Naive thymus-derived CD4-positive, alpha-beta T cell (primary cell): Measurements from ENCODE around the gene NPHP4. TPM values are rescaled to one million over a fixed set of nuclear protein-coding genes. Genes with fewer than 3 reads are reported as not detected.

Source experiments
- ATAC-seq: fragments of 150-1000 bp; cut with Tn5 transposase; 2 replicates; pipeline ENCODE4 v1.10.0; 2021; ENCODE audit warnings: mild to moderate bottlenecking, moderate library complexity
- CTCF ChIA-PET: fragments of 350-600 bp; sonication (Branson Sonifier 250); formaldehyde crosslinking; loops from one replicate; lab custom pipeline; 2021; ENCODE audit warnings: antibody characterized with exemption; lab: Charles Lee
- POLR2A ChIA-PET: fragments of 350-600 bp; sonication (Branson Sonifier 250); formaldehyde crosslinking; loops from one replicate; lab custom pipeline; 2021; ENCODE audit warnings: antibody characterized with exemption, inconsistent platforms; lab: Charles Lee
- DNase-seq, 9 donors: peaks; one replicate each; pipeline versions ENCODE4 v3.0.0 to v3.0.0-alpha.2; 2020 to 2022; ENCODE audit warnings: mixed read lengths in 1 of 9
- H3K27ac ChIP-seq: one replicate; pipeline ENCODE4 v1.7.0; 2013; ENCODE audit warnings: mild to moderate bottlenecking, low read depth, low read length, moderate library complexity
- H3K27me3 ChIP-seq, 2 donors: one replicate each; pipeline ENCODE4 v1.7.0; 2013; ENCODE audit warnings: low read length in 2 of 2, mild to moderate bottlenecking in 2 of 2, moderate library complexity in 2 of 2; ENCODE audit not compliant: control insufficient read depth in 2 of 2, insufficient read depth in 2 of 2
- H3K36me3 ChIP-seq, 3 experiments: 1 replicate in 2 of 3; 2 replicates in 1 of 3; pipeline ENCODE4 v1.7.0; 2013; ENCODE audit warnings: low read length in 3 of 3, mild to moderate bottlenecking in 3 of 3, moderate library complexity in 1 of 3; ENCODE audit not compliant: insufficient read depth in 3 of 3, control insufficient read depth in 2 of 3
- H3K4me1 ChIP-seq, 2 donors: one replicate each; pipeline ENCODE4 v1.7.0; 2013; ENCODE audit warnings: low read length in 2 of 2, mild to moderate bottlenecking in 2 of 2, moderate library complexity in 1 of 2; ENCODE audit not compliant: control insufficient read depth in 2 of 2, insufficient read depth in 2 of 2
- H3K4me3 ChIP-seq: 2 replicates; pipeline ENCODE4 v1.7.0; 2013; ENCODE audit warnings: mild to moderate bottlenecking, low read length
- H3K9me3 ChIP-seq, 3 experiments: 1 replicate in 2 of 3; 2 replicates in 1 of 3; pipeline ENCODE4 v1.7.0; 2013; ENCODE audit warnings: low read length in 3 of 3; ENCODE audit not compliant: control insufficient read depth in 2 of 3
- H3K27ac Mint-ChIP-seq, 9 donors: one replicate each; pipeline ENCODE4 v1.8.0; 2020 to 2022; ENCODE audit warnings: mixed read lengths in 9 of 9, mild to moderate bottlenecking in 8 of 9, moderate library complexity in 5 of 9, inconsistent platforms in 2 of 9
- H3K27me3 Mint-ChIP-seq, 5 donors: one replicate each; pipeline ENCODE4 v1.8.0; 2021 to 2022; ENCODE audit warnings: mixed read lengths in 5 of 5, mild to moderate bottlenecking in 1 of 5
- H3K36me3 Mint-ChIP-seq, 5 donors: one replicate each; pipeline ENCODE4 v1.8.0; 2020 to 2022; ENCODE audit warnings: mixed read lengths in 5 of 5, mild to moderate bottlenecking in 3 of 5, inconsistent platforms in 1 of 5
- H3K4me1 Mint-ChIP-seq, 7 donors: one replicate each; pipeline ENCODE4 v1.8.0; 2020 to 2022; ENCODE audit warnings: mixed read lengths in 7 of 7, mild to moderate bottlenecking in 3 of 7, inconsistent platforms in 1 of 7
- H3K4me3 Mint-ChIP-seq, 10 donors: one replicate each; pipeline ENCODE4 v1.8.0; 2020 to 2022; ENCODE audit warnings: mild to moderate bottlenecking in 10 of 10, mixed read lengths in 10 of 10, moderate library complexity in 6 of 10, inconsistent platforms in 2 of 10
- H3K9me3 Mint-ChIP-seq, 11 donors: one replicate each; pipeline ENCODE4 v1.8.0; 2020 to 2022; ENCODE audit warnings: mixed read lengths in 11 of 11, mild to moderate bottlenecking in 4 of 11, inconsistent platforms in 1 of 11, moderate library complexity in 1 of 11
- intact Hi-C, 2 donors: fragments of 100-400 bp; cut with micrococcal nuclease; formaldehyde crosslinking; loops; one replicate each; pipeline ENCODE4 v1.15.1; 2023
- polyA plus RNA-seq, 2 donors: library from polyadenylated mRNA; unstranded; fragments of 300-500 nt; fragmentation: Illumina TruSeq; gene quantifications; one replicate each; pipeline ENCODE4 v1.2.3, GENCODE V29; 2021
- total RNA-seq, 6 experiments: library from RNA in 5 of 6; stranded (reverse) in 5 of 6; gene quantifications; 1 replicate in 5 of 6; 2 replicates in 1 of 6; pipeline ENCODE4 v1.2.3 and lab custom pipeline; 2021 to 2026

The NPHP4 gene
- total and polyA plus RNA-seq, 7 experiments from 2014 or later = 0.40 to 20.6 (median 9.2) TPM

- intact Hi-C loops = no loop called here
- ChIA-PET POLR2A (no interaction called here), CTCF (no interaction called here)
- Histone ChIP-seq H3K9me3 (no peaks in the 10 kb centered on the region), H3K4me1 (peaks cover 26 to 36% of the 10 kb centered on the region in 2 donors), H3K4me3 (no peak overlapping the region), H3K36me3 (peaks cover 0 to 75% (median 13%) of the 10 kb centered on the region in 3 experiments), H3K27ac (no peak overlapping the region), H3K27me3 (no peaks in the 10 kb centered on the region)
- Mint-ChIP-seq H3K27ac (peak overlapping the region in 6 of 9 donors; percentile 21 to 77 (median 46)), H3K27me3 (no peaks in the 10 kb centered on the region), H3K36me3 (peaks cover 4 to 15% (median 4%) of the 10 kb centered on the region in 5 donors), H3K4me1 (peaks cover 40 to 61% (median 52%) of the 10 kb centered on the region in 7 donors), H3K4me3 (peak overlapping the region in 1 of 10 donors; percentile 2), H3K9me3 (peaks cover 0 to 1% (median 0%) of the 10 kb centered on the region in 11 donors)
- DNase-seq (no peak), ATAC-seq (peak; percentile 28)
Measured at GRCh38 chr1:6037338-6037762, 45.1 kb upstream of the NPHP4 start.

GRCh38 chr1:6035719-6036118 is 43.5 kb upstream of the NPHP4 start:
- Histone ChIP-seq H3K27ac (no peak overlapping the region), H3K36me3 (peaks cover 0 to 59% (median 4%) of the 10 kb centered on the region in 3 experiments), H3K9me3 (no peaks in the 10 kb centered on the region), H3K4me3 (no peak overlapping the region), H3K27me3 (no peaks in the 10 kb centered on the region), H3K4me1 (peaks cover 31 to 42% of the 10 kb centered on the region in 2 donors)
- H3K4me3 Mint-ChIP-seq = peak overlapping the region in 1 of 10 donors; percentile 68
- intact Hi-C loops = no loop called here
- no peak for ATAC-seq
- peaks cover 49 to 77% (median 65%) of the 10 kb centered on the region in 7 donors for H3K4me1 Mint-ChIP-seq
- H3K27ac Mint-ChIP-seq = peak overlapping the region in 6 of 9 donors; percentile 20 to 83 (median 71)
- POLR2A ChIA-PET = no interaction called here
- DNase-seq = no peak
- CTCF ChIA-PET = no interaction called here
- H3K27me3 Mint-ChIP-seq = no peaks in the 10 kb centered on the region
- peaks cover 0 to 1% (median 0%) of the 10 kb centered on the region in 11 donors for H3K9me3 Mint-ChIP-seq
- peaks cover 0 to 19% (median 5%) of the 10 kb centered on the region in 5 donors for H3K36me3 Mint-ChIP-seq

GRCh38 chr1:6035303-6035702 is 43.1 kb upstream of the NPHP4 start:
- Histone ChIP-seq H3K4me1 (peaks cover 35 to 46% of the 10 kb centered on the region in 2 donors), H3K27me3 (no peaks in the 10 kb centered on the region), H3K4me3 (no peak overlapping the region), H3K36me3 (peaks cover 0 to 55% (median 0%) of the 10 kb centered on the region in 3 experiments), H3K9me3 (no peaks in the 10 kb centered on the region), H3K27ac (no peak overlapping the region)
- no peak for DNase-seq
- Mint-ChIP-seq H3K27ac (peak overlapping the region in 6 of 9 donors; percentile 23 to 83 (median 69)), H3K4me1 (peaks cover 54 to 81% (median 68%) of the 10 kb centered on the region in 7 donors), H3K27me3 (no peaks in the 10 kb centered on the region), H3K4me3 (peak overlapping the region in 3 of 10 donors; percentile 29 to 68 (median 61)), H3K9me3 (peaks cover 0 to under 1% (median 0%) of the 10 kb centered on the region in 11 donors), H3K36me3 (peaks cover 0 to 24% (median 9%) of the 10 kb centered on the region in 5 donors)
- intact Hi-C loops = no loop called here
- no peak for ATAC-seq
- CTCF ChIA-PET = no interaction called here
- POLR2A ChIA-PET = no interaction called here

DNA sequence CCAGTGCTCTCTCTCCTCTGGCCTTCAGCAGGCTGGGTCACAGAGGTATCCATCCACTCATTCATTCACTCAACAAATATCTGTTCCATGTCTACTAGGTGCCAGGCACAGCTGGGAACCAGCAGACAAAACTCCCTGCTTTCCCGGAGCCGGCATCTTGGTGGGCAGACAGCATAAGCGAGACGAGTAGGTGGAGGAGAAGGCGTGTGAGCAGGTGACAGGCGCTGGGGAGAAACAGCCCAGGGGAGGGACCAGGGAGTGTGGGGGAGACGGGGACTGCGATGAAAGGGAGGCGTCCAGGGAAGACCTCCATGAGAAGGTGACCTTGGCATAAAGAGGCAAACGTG is 42.5 kb upstream of the NPHP4 start:
- POLR2A ChIA-PET = interaction anchor here (1.1 kb wide), 1 partner anchor 9 kb away, joined by 4 read pairs; no protein-coding TSS in a partner anchor
- Mint-ChIP-seq H3K27me3 (no peaks in the 10 kb centered on the region), H3K36me3 (peaks cover 0 to 27% (median 9%) of the 10 kb centered on the region in 5 donors), H3K4me3 (peak overlapping the region in 3 of 10 donors; percentile 29 to 68 (median 61)), H3K27ac (peak overlapping the region in 4 of 9 donors; percentile 23 to 82 (median 62)), H3K4me1 (peaks cover 59 to 87% (median 73%) of the 10 kb centered on the region in 7 donors), H3K9me3 (no peaks in the 10 kb centered on the region)
- peaks cover 41 to 52% of the 10 kb centered on the region in 2 donors for H3K4me1 ChIP-seq
- intact Hi-C loops = no loop called here
- ATAC-seq = no peak
- no peak overlapping the region for H3K4me3 ChIP-seq
- peak overlapping the region; percentile 4 for H3K27ac ChIP-seq
- H3K27me3 ChIP-seq = no peaks in the 10 kb centered on the region
- CTCF ChIA-PET = no interaction called here
- no peak for DNase-seq
- peaks cover 0 to 49% (median 0%) of the 10 kb centered on the region in 3 experiments for H3K36me3 ChIP-seq
- no peaks in the 10 kb centered on the region for H3K9me3 ChIP-seq

- H3K36me3 ChIP-seq = peaks cover 0 to 48% (median 0%) of the 10 kb centered on the region in 3 experiments
Measured at GRCh38 chr1:6033986-6034749, 41.9 kb upstream of the NPHP4 start.

GRCh38 chr1:6033124-6033523 is 40.9 kb upstream of the NPHP4 start:
- Histone ChIP-seq H3K27ac (no peak overlapping the region), H3K27me3 (no peaks in the 10 kb centered on the region), H3K4me3 (no peak overlapping the region), H3K36me3 (peaks cover 0 to 39% (median 0%) of the 10 kb centered on the region in 3 experiments), H3K9me3 (no peaks in the 10 kb centered on the region), H3K4me1 (peaks cover 55 to 62% of the 10 kb centered on the region in 2 donors)
- ATAC-seq (no peak), DNase-seq (no peak)
- Mint-ChIP-seq H3K4me1 (peaks cover 74 to 94% (median 84%) of the 10 kb centered on the region in 7 donors), H3K9me3 (no peaks in the 10 kb centered on the region), H3K27ac (peak overlapping the region in 7 of 9 donors; percentile 6 to 91 (median 50)), H3K36me3 (peaks cover 0 to 38% (median 11%) of the 10 kb centered on the region in 5 donors), H3K4me3 (peak overlapping the region in 5 of 10 donors; percentile 18 to 58 (median 33)), H3K27me3 (no peaks in the 10 kb centered on the region)
- intact Hi-C loops = no loop called here
- POLR2A ChIA-PET = no interaction called here
- CTCF ChIA-PET = no interaction called here

More at GRCh38 chr1:6033986-6034749, 41.9 kb upstream of the NPHP4 start:
- H3K4me1 Mint-ChIP-seq = peaks cover 64 to 92% (median 77%) of the 10 kb centered on the region in 7 donors
- no peaks in the 10 kb centered on the region for H3K9me3 Mint-ChIP-seq
- peaks cover 46 to 57% of the 10 kb centered on the region in 2 donors for H3K4me1 ChIP-seq
- H3K4me3 ChIP-seq = no peak overlapping the region
- no peak overlapping the region for H3K27ac Mint-ChIP-seq
- intact Hi-C loops = no loop called here
- ChIA-PET CTCF (no interaction called here), POLR2A (interaction anchor here (1.1 kb wide), 1 partner anchor 8 kb away, joined by 4 read pairs; no protein-coding TSS in a partner anchor)
- H3K27me3 Mint-ChIP-seq = no peaks in the 10 kb centered on the region
- ATAC-seq (peak; percentile 74), DNase-seq (peak in 3 of 9 donors; percentile 11 to 42 (median 14))
- peak overlapping the region in 2 of 10 donors; percentile 58 to 61 for H3K4me3 Mint-ChIP-seq
- H3K27ac ChIP-seq = peak overlapping the region; percentile 4
- no peaks in the 10 kb centered on the region for H3K9me3 ChIP-seq
- H3K36me3 Mint-ChIP-seq = peaks cover 0 to 30% (median 11%) of the 10 kb centered on the region in 5 donors
- no peaks in the 10 kb centered on the region for H3K27me3 ChIP-seq
